H9 (cell line): ENCODE results near the gene TTF2. TPM values are rescaled to one million over a fixed set of nuclear protein-coding genes. Genes with fewer than 3 reads are reported as not detected.

Source experiments
- DNase-seq: peaks from one replicate; pipeline ENCODE4 v3.0.0-alpha.2; 2017
- H2AFZ ChIP-seq: one replicate; pipeline ENCODE4 v1.6.1; 2013; ENCODE audit warnings: mild to moderate bottlenecking, low read length, control low read depth, moderate library complexity
- H2AK5ac ChIP-seq: 2 replicates; pipeline ENCODE4 v1.6.1; 2013; ENCODE audit warnings: low read length, control low read depth, mixed read lengths; ENCODE audit not compliant: insufficient read length
- H2BK120ac ChIP-seq: one replicate; pipeline ENCODE4 v1.6.1; 2013; ENCODE audit warnings: low read depth, mild to moderate bottlenecking, low read length, control low read depth, inconsistent platforms; ENCODE audit not compliant: poor library complexity, severe bottlenecking
- H2BK12ac ChIP-seq: 2 replicates; pipeline ENCODE4 v1.6.1; 2013; ENCODE audit warnings: low read length, control low read depth, mixed read lengths, low read depth; ENCODE audit not compliant: insufficient read length
- H2BK15ac ChIP-seq: 2 replicates; pipeline ENCODE4 v1.6.1; 2013; ENCODE audit warnings: low read depth, low read length, control low read depth
- H2BK20ac ChIP-seq: one replicate; pipeline ENCODE4 v1.6.1; 2013; ENCODE audit warnings: low read depth, mild to moderate bottlenecking, low read length, control low read depth, inconsistent platforms; ENCODE audit not compliant: poor library complexity, severe bottlenecking
- H2BK5ac ChIP-seq: 2 replicates; pipeline ENCODE4 v1.6.1; 2013; ENCODE audit warnings: low read length, control low read depth, mixed read lengths; ENCODE audit not compliant: insufficient read length
- H3K14ac ChIP-seq: 2 replicates; pipeline ENCODE4 v1.6.1; 2013; ENCODE audit warnings: low read length, control low read depth; ENCODE audit not compliant: insufficient read depth
- H3K18ac ChIP-seq: 2 replicates; pipeline ENCODE4 v1.6.1; 2013; ENCODE audit warnings: low read depth, mild to moderate bottlenecking, mixed read lengths, low read length, control low read depth; ENCODE audit not compliant: insufficient read length
- H3K23ac ChIP-seq: 2 replicates; pipeline ENCODE4 v1.6.1; 2013; ENCODE audit warnings: low read length, control low read depth, mixed read lengths, low read depth; ENCODE audit not compliant: insufficient read length
- H3K23me2 ChIP-seq: 2 replicates; pipeline ENCODE4 v1.6.1; 2013; ENCODE audit warnings: low read depth, mild to moderate bottlenecking, mixed read lengths, low read length, control low read depth; ENCODE audit not compliant: insufficient read length, poor library complexity, severe bottlenecking
- H3K27ac ChIP-seq: 2 replicates; pipeline ENCODE4 v1.5.1; 2013; ENCODE audit warnings: low read length, control low read depth, mixed read lengths, low read depth; ENCODE audit not compliant: insufficient read length
- H3K27me3 ChIP-seq: 2 replicates; pipeline ENCODE4 v1.6.1; 2013; ENCODE audit warnings: low read length, control low read depth, inconsistent platforms; ENCODE audit not compliant: insufficient read depth
- H3K4ac ChIP-seq: 2 replicates; pipeline ENCODE4 v1.6.1; 2013; ENCODE audit warnings: low read depth, mild to moderate bottlenecking, control low read depth, inconsistent platforms, low read length, moderate library complexity
- H3K4me1 ChIP-seq: 2 replicates; pipeline ENCODE4 v1.6.1; 2013; ENCODE audit warnings: low read length, control low read depth, inconsistent platforms; ENCODE audit not compliant: insufficient read depth
- H3K4me2 ChIP-seq: 2 replicates; pipeline ENCODE4 v1.6.1; 2013; ENCODE audit warnings: low read length, control low read depth, mixed read lengths; ENCODE audit not compliant: insufficient read length, insufficient read depth
- H3K56ac ChIP-seq: 2 replicates; pipeline ENCODE4 v1.6.1; 2013; ENCODE audit warnings: low read depth, mild to moderate bottlenecking, mixed read lengths, low read length, control low read depth; ENCODE audit not compliant: insufficient read length
- H3K79me1 ChIP-seq: 2 replicates; pipeline ENCODE4 v1.6.1; 2013; ENCODE audit warnings: low read depth, mild to moderate bottlenecking, moderate library complexity, low read length, control low read depth, inconsistent platforms; ENCODE audit not compliant: insufficient read depth, poor library complexity, severe bottlenecking
- H3K79me2 ChIP-seq: 2 replicates; pipeline ENCODE4 v1.6.1; 2013; ENCODE audit warnings: low read length, control low read depth, inconsistent platforms; ENCODE audit not compliant: insufficient read depth
- H3K9ac ChIP-seq: 2 replicates; pipeline ENCODE4 v1.6.1; 2013; ENCODE audit warnings: low read length, control low read depth, mixed read lengths; ENCODE audit not compliant: insufficient read length; ENCODE audit errors: extremely low read depth
- H3K9me3 ChIP-seq: one replicate; pipeline ENCODE4 v1.6.1; 2013; ENCODE audit warnings: low read depth, low read length, inconsistent platforms; ENCODE audit not compliant: control insufficient read depth
- H3T11ph ChIP-seq: one replicate; pipeline ENCODE4 v1.6.1; 2013; ENCODE audit warnings: mild to moderate bottlenecking, low read length, control low read depth, inconsistent platforms
- H4K20me1 ChIP-seq: one replicate; pipeline ENCODE4 v1.6.1; 2013; ENCODE audit not compliant: control insufficient read depth, insufficient read length, insufficient read depth
- H4K5ac ChIP-seq: 2 replicates; pipeline ENCODE4 v1.6.1; 2013; ENCODE audit warnings: low read depth, mild to moderate bottlenecking, mixed read lengths, low read length, control low read depth; ENCODE audit not compliant: insufficient read length
- H4K8ac ChIP-seq: replicated peaks from 2 replicates; pipeline ENCODE4 v1.6.1; 2013; ENCODE audit warnings: low read length, control low read depth, mixed read lengths, low read depth; ENCODE audit not compliant: insufficient read length
- H4K91ac ChIP-seq: 2 replicates; pipeline ENCODE4 v1.6.1; 2013; ENCODE audit warnings: low read depth, mild to moderate bottlenecking, moderate library complexity, mixed read lengths, low read length, control low read depth; ENCODE audit not compliant: insufficient read length
- H3K27ac Mint-ChIP-seq, 3 experiments: 2 replicates in 2 of 3; 3 replicates in 1 of 3; pipeline ENCODE4 v1.8.0; 2020 to 2021; ENCODE audit warnings: mixed read lengths in 3 of 3, mild to moderate bottlenecking in 1 of 3, moderate library complexity in 1 of 3
- H3K27me3 Mint-ChIP-seq: 2 replicates; pipeline ENCODE4 v1.8.0; 2021; ENCODE audit warnings: low read depth, mild to moderate bottlenecking, moderate library complexity, mixed read lengths
- H3K36me3 Mint-ChIP-seq, 3 experiments: 2 replicates in 2 of 3; 3 replicates in 1 of 3; pipeline ENCODE4 v1.8.0; 2020 to 2021; ENCODE audit warnings: low read depth in 3 of 3, mixed read lengths in 3 of 3; ENCODE audit not compliant: insufficient read depth in 1 of 3
- H3K4me1 Mint-ChIP-seq, 2 experiments: 2 replicates each; pipeline ENCODE4 v1.8.0; 2020; ENCODE audit warnings: mixed read lengths in 2 of 2
- H3K4me3 Mint-ChIP-seq, 2 experiments: 2 replicates in 1 of 2; 3 replicates in 1 of 2; pipeline ENCODE4 v1.8.0; 2020 to 2021; ENCODE audit warnings: mild to moderate bottlenecking in 2 of 2, mixed read lengths in 2 of 2, moderate library complexity in 1 of 2
- H3K9me3 Mint-ChIP-seq, 2 experiments: 2 replicates in 1 of 2; 3 replicates in 1 of 2; pipeline ENCODE4 v1.8.0; 2020; ENCODE audit warnings: mild to moderate bottlenecking in 2 of 2, mixed read lengths in 2 of 2, moderate library complexity in 1 of 2
- CTCF ChIP-seq: fragments of 200-600 bp; sonication (generic); conservative IDR thresholded peaks from 3 replicates; pipeline ENCODE4 v1.8.0; 2021; ENCODE audit warnings: antibody characterized with exemption, mild to moderate bottlenecking
- WGBS: extraction: QIAGEN DNeasy Blood & Tissue Kit; methylation state at CpG from one replicate; pipeline ENCODE4 v1.1.7; 2013; ENCODE audit warnings: missing lambda C conversion rate, low lambda C conversion rate, mixed read lengths; ENCODE audit not compliant: insufficient read length; ENCODE audit errors: extremely low coverage; 5-methylcytosine and 5-hydroxymethylcytosine counted together
- total RNA-seq: library from RNA; stranded (reverse); gene quantifications from 2 replicates; pipeline ENCODE4 v1.2.1, GENCODE V29; 2021

Gene TTF2
- total RNA-seq, 1 experiment from 2014 or later: 86.4 TPM

GRCh38 chr1:117147341-117147831 is 87.3 kb downstream of the TTF2 start:
- no peak overlapping the region for H3K4me2 ChIP-seq
- no peak overlapping the region for H2BK12ac ChIP-seq
- no CpG with 5 or more reads among the region's 4 CpGs for WGBS
- H2AFZ ChIP-seq: no peak overlapping the region
- H3T11ph ChIP-seq: no peak overlapping the region
- no peak overlapping the region for H3K18ac ChIP-seq
- Mint-ChIP-seq H3K9me3 (peaks cover 8 to 9% of the 10 kb centered on the region in 2 experiments; a peak in 4 of 5 replicates), H3K27me3 (no peaks in the 10 kb centered on the region), H3K4me3 (no peak overlapping the region), H3K36me3 (peaks cover 5 to 14% (median 11%) of the 10 kb centered on the region in 3 experiments; a peak in 6 of 7 replicates), H3K27ac (no peak overlapping the region), H3K4me1 (peaks cover 21 to 24% of the 10 kb centered on the region in 2 experiments)
- no peak overlapping the region for H3K4ac ChIP-seq
- no peaks in the 10 kb centered on the region for H3K27me3 ChIP-seq
- H4K20me1 ChIP-seq: no peaks in the 10 kb centered on the region
- H3K56ac ChIP-seq: no peak overlapping the region
- no peaks in the 10 kb centered on the region for H3K9me3 ChIP-seq
- H3K23ac ChIP-seq: no peak overlapping the region
- H4K5ac ChIP-seq: no peak overlapping the region
- no peak overlapping the region for H4K91ac ChIP-seq
- no peaks in the 10 kb centered on the region for H3K23me2 ChIP-seq
- peaks cover 3% of the 10 kb centered on the region; the same call in 1 of the 2 replicates for H3K4me1 ChIP-seq
- H3K79me2 ChIP-seq: no peaks in the 10 kb centered on the region
- no peak overlapping the region for H2AK5ac ChIP-seq
- no peak overlapping the region for H3K9ac ChIP-seq
- no peak overlapping the region for H3K27ac ChIP-seq
- no peak for TF ChIP-seq CTCF
- no peaks in the 10 kb centered on the region for H3K79me1 ChIP-seq
- H2BK20ac ChIP-seq: no peak overlapping the region
- no peak overlapping the region for H2BK5ac ChIP-seq
- no peak overlapping the region for H2BK15ac ChIP-seq
- H3K14ac ChIP-seq: no peak overlapping the region
- DNase-seq: no peak
- no peak overlapping the region for H2BK120ac ChIP-seq
- no peak overlapping the region for H4K8ac ChIP-seq
